Mesodermal cell (in vitro differentiated cells): ENCODE measurements around the gene WNT10A.

Source experiments
- H3K27ac ChIP-seq: 2 replicates; pipeline ENCODE4 v1.7.0; 2013; ENCODE audit warnings: mild to moderate bottlenecking, low read depth, low read length, moderate library complexity; ENCODE audit not compliant: severe bottlenecking
- H3K36me3 ChIP-seq: 2 replicates; pipeline ENCODE4 v1.7.1; 2013; ENCODE audit warnings: mild to moderate bottlenecking, low read length, moderate library complexity; ENCODE audit not compliant: control insufficient read depth, insufficient read depth
- H3K4me1 ChIP-seq: one replicate; pipeline ENCODE4 v1.7.1; 2013; ENCODE audit warnings: mild to moderate bottlenecking, low read length; ENCODE audit not compliant: insufficient read depth, control insufficient read depth, poor library complexity, severe bottlenecking
- H3K4me3 ChIP-seq: 2 replicates; pipeline ENCODE4 v1.7.0; 2013; ENCODE audit warnings: low read length, control low read depth, mild to moderate bottlenecking; ENCODE audit not compliant: insufficient read depth, poor library complexity, severe bottlenecking; ENCODE audit errors: extremely low read depth
- H3K9me3 ChIP-seq: 2 replicates; pipeline ENCODE4 v1.7.1; 2013; ENCODE audit warnings: mild to moderate bottlenecking, low read length, moderate library complexity; ENCODE audit not compliant: control insufficient read depth
- WGBS, 2 experiments: methylation state at CpG; one replicate each; pipeline ENCODE4 v1.1.5; 2013; ENCODE audit warnings: missing lambda C conversion rate in 2 of 2; ENCODE audit not compliant: insufficient coverage in 2 of 2; 5-methylcytosine and 5-hydroxymethylcytosine counted together

The WNT10A gene

GRCh38 chr2:218885981-218886947 lies 5.6 kb downstream of the WNT10A start:
- Histone ChIP-seq H3K9me3 (no peaks in the 10 kb centered on the region), H3K27ac (no peak overlapping the region)
- WGBS, 2 experiments, result 53 to 88% methylated on average over 3 to 8 of the region's 12 CpGs

GRCh38 chr2:218887079-218887478 lies 6.4 kb downstream of the WNT10A start:
- Histone ChIP-seq H3K9me3 (no peaks in the 10 kb centered on the region), H3K4me3 (no peak overlapping the region), H3K27ac (no peak overlapping the region), H3K36me3 (no peaks in the 10 kb centered on the region), H3K4me1 (peaks cover 4% of the 10 kb centered on the region)
- WGBS, 2 experiments, result 88 to 92% methylated on average over 3 of the region's 3 CpGs

More at GRCh38 chr2:218885981-218886947, 5.6 kb downstream of the WNT10A start:
- Histone ChIP-seq H3K36me3 (no peaks in the 10 kb centered on the region), H3K4me3 (no peak overlapping the region), H3K4me1 (peaks cover 4% of the 10 kb centered on the region)

GRCh38 chr2:218888341-218888740 lies 7.7 kb downstream of the WNT10A start:
- Histone ChIP-seq H3K27ac (no peak overlapping the region), H3K36me3 (no peaks in the 10 kb centered on the region), H3K4me3 (no peak overlapping the region), H3K4me1 (no peaks in the 10 kb centered on the region), H3K9me3 (no peaks in the 10 kb centered on the region)
- 68 to 71% methylated on average over 4 of the region's 5 CpGs for WGBS, 2 experiments

- H3K4me3 ChIP-seq, result no peak overlapping the region
- no peaks in the 10 kb centered on the region for H3K36me3 ChIP-seq
- no peaks in the 10 kb centered on the region for H3K4me1 ChIP-seq
- H3K27ac ChIP-seq, result no peak overlapping the region
- WGBS, 2 experiments, result 89 to 95% methylated on average over 23 of the region's 23 CpGs
- no peaks in the 10 kb centered on the region for H3K9me3 ChIP-seq
Observed at GRCh38 chr2:218889937-218890336, 9.3 kb downstream of the WNT10A start.

GRCh38 chr2:218890369-218890768 lies 9.7 kb downstream of the WNT10A start:
- WGBS, 2 experiments, result 78% methylated on average over 3 of the region's 3 CpGs
- peaks cover under 1% of the 10 kb centered on the region for H3K4me1 ChIP-seq
- H3K36me3 ChIP-seq, result no peaks in the 10 kb centered on the region
- no peak overlapping the region for H3K27ac ChIP-seq
- H3K9me3 ChIP-seq, result no peaks in the 10 kb centered on the region
- no peak overlapping the region for H3K4me3 ChIP-seq

- Histone ChIP-seq H3K4me1 (peaks cover 3% of the 10 kb centered on the region), H3K36me3 (no peaks in the 10 kb centered on the region), H3K9me3 (no peaks in the 10 kb centered on the region), H3K4me3 (no peak overlapping the region), H3K27ac (no peak overlapping the region)
- 67 to 79% methylated on average over 12 to 18 of the region's 19 CpGs for WGBS, 2 experiments
Observed at GRCh38 chr2:218891275-218892135, 10.9 kb downstream of the WNT10A start.

- Histone ChIP-seq H3K9me3 (no peaks in the 10 kb centered on the region), H3K36me3 (no peaks in the 10 kb centered on the region), H3K4me1 (peaks cover 12% of the 10 kb centered on the region), H3K27ac (no peak overlapping the region), H3K4me3 (no peak overlapping the region)
- WGBS, 2 experiments, result 2% methylated on average over 68 to 69 of the region's 72 CpGs
Observed at GRCh38 chr2:218892693-218893348, 12.2 kb downstream of the WNT10A start.

- no peaks in the 10 kb centered on the region for H3K9me3 ChIP-seq
- no peak overlapping the region for H3K4me3 ChIP-seq
- no peak overlapping the region for H3K27ac ChIP-seq
- H3K36me3 ChIP-seq, result no peaks in the 10 kb centered on the region
- 43 to 49% methylated on average over 3 to 6 of the region's 10 CpGs for WGBS, 2 experiments
- H3K4me1 ChIP-seq, result peaks cover 12% of the 10 kb centered on the region
Observed at GRCh38 chr2:218893349-218894150, 12.9 kb downstream of the WNT10A start.

GRCh38 chr2:218894151-218894879 lies 13.7 kb downstream of the WNT10A start:
- no peaks in the 10 kb centered on the region for H3K36me3 ChIP-seq
- no peak overlapping the region for H3K4me3 ChIP-seq
- peaks cover 12% of the 10 kb centered on the region for H3K4me1 ChIP-seq
- H3K27ac ChIP-seq, result no peak overlapping the region
- 58 to 63% methylated on average over 11 of the region's 12 CpGs for WGBS, 2 experiments
- no peaks in the 10 kb centered on the region for H3K9me3 ChIP-seq
